ENCODE data around the gene HPCAL1.

HPCAL1 gene

GRCh38 chr2:10385501-10385900 is 82.8 kb downstream of the HPCAL1 start:
- H3K23ac ChIP-seq (ENCODE audit: low read length) = no peak overlapping the region

GRCh38 chr2:10385933-10386773 is 83.4 kb downstream of the HPCAL1 start:
- peak in 1 of 2 donors; percentile 46 for DNase-seq
- no peak overlapping the region for H2BK120ac ChIP-seq (ENCODE audit: insufficient read depth, low read length, poor library complexity)
- H3K23ac ChIP-seq (ENCODE audit: low read length) = no peak overlapping the region
- no peak overlapping the region for H4K12ac ChIP-seq (ENCODE audit: low read depth, low read length)
- H4K91ac ChIP-seq (ENCODE audit: low read depth, low read length) = no peak overlapping the region
- no peaks in the 10 kb centered on the region for H3K79me1 ChIP-seq (ENCODE audit: low read length)
- peaks cover 2% of the 10 kb centered on the region for H3K9me3 ChIP-seq (ENCODE audit: insufficient read depth, low read depth, low read length)
- peaks cover 0 to 5% of the 10 kb centered on the region in 2 experiments for H3K4me1 ChIP-seq (ENCODE audit: control insufficient read depth in 1 of 2, insufficient read depth in 2 of 2, low read length in 2 of 2)
- H3K18ac ChIP-seq (ENCODE audit: low read length) = no peak overlapping the region
- H2BK12ac ChIP-seq (ENCODE audit: low read length) = no peak overlapping the region
- H3K79me2 ChIP-seq (ENCODE audit: control insufficient read depth, insufficient read depth, low read length, poor library complexity) = no peaks in the 10 kb centered on the region
- no peak overlapping the region for H2BK5ac ChIP-seq (ENCODE audit: low read depth, low read length, poor library complexity)
- H3K27me3 ChIP-seq (ENCODE audit: insufficient read depth, low read length) = no peaks in the 10 kb centered on the region
- H2AK5ac ChIP-seq (ENCODE audit: low read length) = no peak overlapping the region
- H3K14ac ChIP-seq (ENCODE audit: low read length) = no peak overlapping the region
- no CpG with 5 or more reads among the region's 11 CpGs for WGBS (ENCODE audit: extremely low coverage, insufficient coverage, insufficient read length)
- no peak overlapping the region for H3K4me2 ChIP-seq (ENCODE audit: low read length)
- no peak overlapping the region for H4K8ac ChIP-seq (ENCODE audit: low read depth, low read length)
- H3K4ac ChIP-seq (ENCODE audit: low read depth, low read length) = no peak overlapping the region
- H2AFZ ChIP-seq (ENCODE audit: insufficient read depth, low read length, poor library complexity) = no peak overlapping the region
- H3K4me3 ChIP-seq (ENCODE audit: low read depth, low read length) = no peak overlapping the region
- no peaks in the 10 kb centered on the region for H3K36me3 ChIP-seq (ENCODE audit: control insufficient read depth in 1 of 2, insufficient read depth in 2 of 2, low read length in 2 of 2)
- H3K27ac ChIP-seq (ENCODE audit: low read depth, low read length) = no peak overlapping the region
- H3K9ac ChIP-seq (ENCODE audit: low read length) = no peak overlapping the region

More at GRCh38 chr2:10385501-10385900, 82.8 kb downstream of the HPCAL1 start:
- no peak for DNase-seq
- Histone ChIP-seq H2BK5ac (ENCODE audit: low read depth, low read length, poor library complexity) (no peak overlapping the region), H2AK5ac (ENCODE audit: low read length) (no peak overlapping the region), H3K9ac (ENCODE audit: low read length) (no peak overlapping the region), H3K79me2 (ENCODE audit: control insufficient read depth, insufficient read depth, low read length, poor library complexity) (no peaks in the 10 kb centered on the region), H3K4me1 (ENCODE audit: control insufficient read depth in 1 of 2, insufficient read depth in 2 of 2, low read length in 2 of 2) (peaks cover 0 to 5% of the 10 kb centered on the region in 2 experiments), H3K4me2 (ENCODE audit: low read length) (no peak overlapping the region), H2BK12ac (ENCODE audit: low read length) (no peak overlapping the region), H3K18ac (ENCODE audit: low read length) (no peak overlapping the region), H3K14ac (ENCODE audit: low read length) (no peak overlapping the region), H4K91ac (ENCODE audit: low read depth, low read length) (no peak overlapping the region), H2BK120ac (ENCODE audit: insufficient read depth, low read length, poor library complexity) (no peak overlapping the region), H2AFZ (ENCODE audit: insufficient read depth, low read length, poor library complexity) (no peak overlapping the region), H3K79me1 (ENCODE audit: low read length) (no peaks in the 10 kb centered on the region), H4K8ac (ENCODE audit: low read depth, low read length) (no peak overlapping the region), H3K27me3 (ENCODE audit: insufficient read depth, low read length) (no peaks in the 10 kb centered on the region), H3K9me3 (ENCODE audit: insufficient read depth, low read depth, low read length) (peaks cover 2% of the 10 kb centered on the region), H3K4me3 (ENCODE audit: low read depth, low read length) (no peak overlapping the region), H3K4ac (ENCODE audit: low read depth, low read length) (no peak overlapping the region), H4K12ac (ENCODE audit: low read depth, low read length) (no peak overlapping the region), H3K36me3 (ENCODE audit: control insufficient read depth in 1 of 2, insufficient read depth in 2 of 2, low read length in 2 of 2) (no peaks in the 10 kb centered on the region), H3K27ac (ENCODE audit: low read depth, low read length) (no peak overlapping the region)
- no CpG with 5 or more reads among the region's 17 CpGs for WGBS (ENCODE audit: extremely low coverage, insufficient coverage, insufficient read length)

- Histone ChIP-seq H3K79me1 (ENCODE audit: low read length) (no peaks in the 10 kb centered on the region), H2BK120ac (ENCODE audit: insufficient read depth, low read length, poor library complexity) (no peak overlapping the region), H3K36me3 (ENCODE audit: control insufficient read depth in 1 of 2, insufficient read depth in 2 of 2, low read length in 2 of 2) (no peaks in the 10 kb centered on the region), H4K8ac (ENCODE audit: low read depth, low read length) (no peak overlapping the region), H2AK5ac (ENCODE audit: low read length) (no peak overlapping the region), H2BK12ac (ENCODE audit: low read length) (no peak overlapping the region), H3K79me2 (ENCODE audit: control insufficient read depth, insufficient read depth, low read length, poor library complexity) (no peaks in the 10 kb centered on the region), H4K91ac (ENCODE audit: low read depth, low read length) (no peak overlapping the region), H3K4me2 (ENCODE audit: low read length) (no peak overlapping the region), H4K12ac (ENCODE audit: low read depth, low read length) (no peak overlapping the region), H3K9ac (ENCODE audit: low read length) (no peak overlapping the region), H3K9me3 (ENCODE audit: insufficient read depth, low read depth, low read length) (no peaks in the 10 kb centered on the region), H3K18ac (ENCODE audit: low read length) (no peak overlapping the region), H3K14ac (ENCODE audit: low read length) (no peak overlapping the region), H2AFZ (ENCODE audit: insufficient read depth, low read length, poor library complexity) (no peak overlapping the region), H3K23ac (ENCODE audit: low read length) (no peak overlapping the region), H3K4ac (ENCODE audit: low read depth, low read length) (no peak overlapping the region), H3K27me3 (ENCODE audit: insufficient read depth, low read length) (no peaks in the 10 kb centered on the region), H3K27ac (ENCODE audit: low read depth, low read length) (no peak overlapping the region), H3K4me1 (ENCODE audit: control insufficient read depth in 1 of 2, insufficient read depth in 2 of 2, low read length in 2 of 2) (peaks cover 0 to 5% of the 10 kb centered on the region in 2 experiments), H3K4me3 (ENCODE audit: low read depth, low read length) (no peak overlapping the region), H2BK5ac (ENCODE audit: low read depth, low read length, poor library complexity) (no peak overlapping the region)
- no CpG with 5 or more reads among the region's 14 CpGs for WGBS (ENCODE audit: extremely low coverage, insufficient coverage, insufficient read length)
- peak in 1 of 2 donors; percentile 33 for DNase-seq
Observed at GRCh38 chr2:10387033-10387432, 84.3 kb downstream of the HPCAL1 start.

GRCh38 chr2:10388954-10389560 is 86.4 kb downstream of the HPCAL1 start:
- Histone ChIP-seq H3K27ac (ENCODE audit: low read depth, low read length) (no peak overlapping the region), H3K79me2 (ENCODE audit: control insufficient read depth, insufficient read depth, low read length, poor library complexity) (no peaks in the 10 kb centered on the region), H2BK12ac (ENCODE audit: low read length) (no peak overlapping the region), H3K23ac (ENCODE audit: low read length) (no peak overlapping the region), H3K14ac (ENCODE audit: low read length) (no peak overlapping the region), H3K4ac (ENCODE audit: low read depth, low read length) (no peak overlapping the region), H3K79me1 (ENCODE audit: low read length) (no peaks in the 10 kb centered on the region), H3K4me1 (ENCODE audit: control insufficient read depth in 1 of 2, insufficient read depth in 2 of 2, low read length in 2 of 2) (peaks cover 7 to 12% of the 10 kb centered on the region in 2 experiments), H3K36me3 (ENCODE audit: control insufficient read depth in 1 of 2, insufficient read depth in 2 of 2, low read length in 2 of 2) (no peaks in the 10 kb centered on the region), H2AK5ac (ENCODE audit: low read length) (no peak overlapping the region), H3K9ac (ENCODE audit: low read length) (no peak overlapping the region), H3K4me2 (ENCODE audit: low read length) (no peak overlapping the region), H4K12ac (ENCODE audit: low read depth, low read length) (no peak overlapping the region), H3K18ac (ENCODE audit: low read length) (no peak overlapping the region), H2AFZ (ENCODE audit: insufficient read depth, low read length, poor library complexity) (no peak overlapping the region), H3K9me3 (ENCODE audit: insufficient read depth, low read depth, low read length) (no peaks in the 10 kb centered on the region), H2BK5ac (ENCODE audit: low read depth, low read length, poor library complexity) (no peak overlapping the region), H3K4me3 (ENCODE audit: low read depth, low read length) (no peak overlapping the region), H3K27me3 (ENCODE audit: insufficient read depth, low read length) (no peaks in the 10 kb centered on the region), H4K8ac (ENCODE audit: low read depth, low read length) (no peak overlapping the region), H2BK120ac (ENCODE audit: insufficient read depth, low read length, poor library complexity) (no peak overlapping the region), H4K91ac (ENCODE audit: low read depth, low read length) (no peak overlapping the region)
- DNase-seq = no peak
- WGBS (ENCODE audit: extremely low coverage, insufficient coverage, insufficient read length) = no CpG with 5 or more reads among the region's 12 CpGs
